Endothelial cell of umbilical vein (primary cell): ENCODE results near the gene DCHS2. TPM values are rescaled to one million over a fixed set of nuclear protein-coding genes. Genes with fewer than 3 reads are reported as not detected.

Source experiments
- BruUV-seq: library from RNA; stranded (reverse); fragments of 400-500 nt; replicated peaks from 2 replicates; lab custom pipeline; 2021; lab: Mats Ljungman, UMichigan
- CTCF ChIA-PET: fragments of 300-600, 350-600 bp; sonication (Branson Sonifier 250); formaldehyde crosslinking; loops from one replicate; lab custom pipeline; 2021; ENCODE audit warnings: antibody characterized with exemption, inconsistent platforms; lab: Charles Lee
- POLR2A ChIA-PET: fragments of 300-600, 350-600 bp; sonication (Branson Sonifier 250); formaldehyde crosslinking; loops from one replicate; lab custom pipeline; 2021; ENCODE audit warnings: antibody characterized with exemption, inconsistent platforms; lab: Charles Lee
- DNase-seq: peaks from one replicate; pipeline ENCODE4 v3.0.0-alpha.2; 2011; ENCODE audit warnings: low read depth, low spot score
- FAIRE-seq: peaks from 2 replicates; lab custom pipeline; 2011; peaks lifted over from hg19 to GRCh38; lab: Jason Lieb, UNC
- H2AFZ ChIP-seq: 2 replicates; pipeline ENCODE4 v1.6.0; 2012; ENCODE audit warnings: low read depth, low read length, control low read depth, inconsistent platforms
- H3K27ac ChIP-seq: 2 replicates; pipeline ENCODE4 v1.5.1; 2011; ENCODE audit warnings: low read depth, mild to moderate bottlenecking, control low read depth, low read length, moderate library complexity; ENCODE audit not compliant: insufficient read depth
- H3K27me3 ChIP-seq, 2 experiments: 2 replicates each; pipeline versions ENCODE4 v1.6.0 to v1.6.1; 2011; ENCODE audit warnings: low read length in 2 of 2, mixed read lengths in 1 of 2; ENCODE audit not compliant: control insufficient read depth in 2 of 2, insufficient read depth in 2 of 2
- H3K36me3 ChIP-seq, 2 experiments: 2 replicates in 1 of 2; 3 replicates in 1 of 2; pipeline ENCODE4 v1.5.1; 2011; ENCODE audit warnings: low read length in 2 of 2, mild to moderate bottlenecking in 1 of 2, moderate library complexity in 1 of 2; ENCODE audit not compliant: control insufficient read depth in 2 of 2, insufficient read depth in 2 of 2; ENCODE audit errors: extremely low read depth in 1 of 2
- H3K4me1 ChIP-seq: 3 replicates; pipeline ENCODE4 v1.5.1; 2011; ENCODE audit warnings: mild to moderate bottlenecking, low read length; ENCODE audit not compliant: control insufficient read depth, insufficient read depth; ENCODE audit errors: extremely low read depth
- H3K4me2 ChIP-seq: 2 replicates; pipeline ENCODE4 v1.6.1; 2011; ENCODE audit warnings: low read length, control low read depth, mixed read lengths; ENCODE audit not compliant: insufficient read depth
- H3K4me3 ChIP-seq, 3 experiments: fragments of 200-600 bp in 1 of 3; sonication (generic), shearing (Covaris generic) in 1 of 3; replicated peaks in 1 of 3; 2 replicates each; pipeline ENCODE4 v1.5.1; 2011 to 2016; ENCODE audit warnings: control low read depth in 3 of 3, low read length in 3 of 3, mild to moderate bottlenecking in 2 of 3, inconsistent platforms in 1 of 3, low read depth in 1 of 3, moderate library complexity in 1 of 3; ENCODE audit not compliant: insufficient read depth in 1 of 3
- H3K79me2 ChIP-seq: 2 replicates; pipeline ENCODE4 v1.6.0; 2012; ENCODE audit warnings: low read length, inconsistent platforms; ENCODE audit not compliant: control insufficient read depth, insufficient read depth
- H3K9ac ChIP-seq: replicated peaks from 2 replicates; pipeline ENCODE3; 2011; ENCODE audit warnings: low read length, control low read depth; ENCODE audit not compliant: insufficient read depth; ENCODE audit errors: extremely low read depth
- H3K9me1 ChIP-seq: replicated peaks from 3 replicates; pipeline ENCODE4 v1.6.0; 2011; ENCODE audit warnings: mild to moderate bottlenecking, low read length; ENCODE audit not compliant: control insufficient read depth, insufficient read depth; ENCODE audit errors: extremely low read depth
- H3K9me3 ChIP-seq: replicated peaks from 2 replicates; pipeline ENCODE4 v1.5.1; 2012; ENCODE audit warnings: low read length, inconsistent platforms; ENCODE audit not compliant: control insufficient read depth, insufficient read depth
- H4K20me1 ChIP-seq: replicated peaks from 2 replicates; pipeline ENCODE3; 2011; ENCODE audit warnings: mild to moderate bottlenecking, low read length; ENCODE audit not compliant: control insufficient read depth, insufficient read depth; ENCODE audit errors: extremely low read depth
- EZH2 ChIP-seq: IDR thresholded peaks from 2 replicates; pipeline ENCODE4 v1.6.1; 2012; ENCODE audit warnings: borderline replicate concordance, low read depth, mild to moderate bottlenecking, moderate library complexity, low read length, inconsistent platforms; ENCODE audit not compliant: severe bottlenecking
- FOS ChIP-seq: IDR thresholded peaks from 2 replicates; pipeline ENCODE4 v1.6.1; 2011; ENCODE audit warnings: mild to moderate bottlenecking, low read length, moderate library complexity, borderline replicate concordance; ENCODE audit not compliant: insufficient read depth
- GATA2 ChIP-seq: IDR thresholded peaks from 2 replicates; pipeline ENCODE4 v1.7.0; 2011; ENCODE audit warnings: low read depth, mild to moderate bottlenecking, moderate library complexity, mixed read lengths, low read length; ENCODE audit not compliant: insufficient read length, insufficient read depth
- JUN ChIP-seq: IDR thresholded peaks from 2 replicates; pipeline ENCODE4 v1.6.1; 2011; ENCODE audit warnings: borderline replicate concordance, low read depth; ENCODE audit not compliant: insufficient read length, insufficient read depth
- MAX ChIP-seq: IDR thresholded peaks from 2 replicates; pipeline ENCODE4 v1.6.1; 2011; ENCODE audit not compliant: insufficient read depth, insufficient read length
- MYC ChIP-seq: IDR thresholded peaks from one replicate; pipeline ENCODE4 v1.6.1; 2011; ENCODE audit warnings: mild to moderate bottlenecking, low read depth, low read length
- POLR2A ChIP-seq: IDR thresholded peaks from 2 replicates; pipeline ENCODE4 v1.6.1; 2012; ENCODE audit warnings: low read depth, mild to moderate bottlenecking, control low read depth, low read length
- POLR2AphosphoS5 ChIP-seq: IDR thresholded peaks from 2 replicates; pipeline ENCODE4 v1.6.1; 2012; ENCODE audit warnings: low read depth, mild to moderate bottlenecking, control low read depth, low read length, moderate library complexity; ENCODE audit not compliant: insufficient read depth
- dilution Hi-C: fragments of 300-500 bp; cut with MboI; formaldehyde crosslinking; loops from one replicate; pipeline ENCODE4 v1.15.0; 2019; ENCODE audit warnings: low sequenced_read_pairs; ENCODE audit not compliant: extremely low pct_ligation_motif_present
- intact Hi-C: fragments of 100-400 bp; cut with micrococcal nuclease; formaldehyde crosslinking; loops from one replicate; pipeline ENCODE4 v1.10.0; 2022
- polyA plus RNA-seq, 4 experiments: library from polyadenylated mRNA; depleted of rRNA in 3 of 4; stranded (reverse) in 3 of 4; unstranded in 1 of 4; fragments of >200 nt; gene quantifications; 2 replicates each; pipeline versions ENCODE4 v1.2.1 to v1.2.3, GENCODE V29; 2011 to 2012; ENCODE audit warnings: missing spikeins in 1 of 4
- total RNA-seq: library from RNA; stranded (reverse); gene quantifications from 2 replicates; pipeline ENCODE4 v1.2.3, GENCODE V29; 2021
- TF ChIP-seq, protein P1 (sequence below), 2 donors: IDR thresholded peaks; 1 replicate in 1 of 2; 2 replicates in 1 of 2; pipeline ENCODE4 v1.5.1; 2011; ENCODE audit warnings: low read length in 2 of 2, mild to moderate bottlenecking in 2 of 2, moderate library complexity in 2 of 2, control low read depth in 1 of 2, inconsistent platforms in 1 of 2, low read depth in 1 of 2; ENCODE audit not compliant: insufficient read depth in 1 of 2; ENCODE audit errors: extremely low read depth in 1 of 2

The DCHS2 gene
- total and polyA plus RNA-seq, 2 donors (not counting 3 experiments of a cell fraction or from before 2014, with no cell fraction given): not detected

GRCh38 chr4:154310578-154310977 lies 181.0 kb downstream of the DCHS2 start:
- no peak overlapping the region for H2AFZ ChIP-seq
- H3K36me3 ChIP-seq: no peaks in the 10 kb centered on the region
- no peak overlapping the region for H3K4me2 ChIP-seq
- no peak overlapping the region for H3K9ac ChIP-seq
- H3K27ac ChIP-seq: no peak overlapping the region
- POLR2A ChIA-PET: no interaction called here
- BruUV-seq: no TSS peak
- no peak overlapping the region for H3K4me3 ChIP-seq
- FAIRE-seq (no peak), DNase-seq (no peak)
- dilution Hi-C loops: no loop called here
- no peaks in the 10 kb centered on the region for H3K9me1 ChIP-seq
- H3K79me2 ChIP-seq: no peaks in the 10 kb centered on the region
- intact Hi-C loops: no loop called here
- no peaks in the 10 kb centered on the region for H3K4me1 ChIP-seq
- CTCF ChIA-PET: no interaction called here
- H3K27me3 ChIP-seq: no peaks in the 10 kb centered on the region
- TF ChIP-seq MYC: no peak
- TF ChIP-seq MAX: no peak
- TF ChIP-seq POLR2AphosphoS5: no peak
- TF ChIP-seq EZH2: no peak
- TF ChIP-seq GATA2: no peak
- TF ChIP-seq, protein P1, sequence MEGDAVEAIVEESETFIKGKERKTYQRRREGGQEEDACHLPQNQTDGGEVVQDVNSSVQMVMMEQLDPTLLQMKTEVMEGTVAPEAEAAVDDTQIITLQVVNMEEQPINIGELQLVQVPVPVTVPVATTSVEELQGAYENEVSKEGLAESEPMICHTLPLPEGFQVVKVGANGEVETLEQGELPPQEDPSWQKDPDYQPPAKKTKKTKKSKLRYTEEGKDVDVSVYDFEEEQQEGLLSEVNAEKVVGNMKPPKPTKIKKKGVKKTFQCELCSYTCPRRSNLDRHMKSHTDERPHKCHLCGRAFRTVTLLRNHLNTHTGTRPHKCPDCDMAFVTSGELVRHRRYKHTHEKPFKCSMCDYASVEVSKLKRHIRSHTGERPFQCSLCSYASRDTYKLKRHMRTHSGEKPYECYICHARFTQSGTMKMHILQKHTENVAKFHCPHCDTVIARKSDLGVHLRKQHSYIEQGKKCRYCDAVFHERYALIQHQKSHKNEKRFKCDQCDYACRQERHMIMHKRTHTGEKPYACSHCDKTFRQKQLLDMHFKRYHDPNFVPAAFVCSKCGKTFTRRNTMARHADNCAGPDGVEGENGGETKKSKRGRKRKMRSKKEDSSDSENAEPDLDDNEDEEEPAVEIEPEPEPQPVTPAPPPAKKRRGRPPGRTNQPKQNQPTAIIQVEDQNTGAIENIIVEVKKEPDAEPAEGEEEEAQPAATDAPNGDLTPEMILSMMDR (IDR thresholded peaks at IDR 0.05; ENCODE audit: extremely low read depth in 1 of 2, insufficient read depth in 1 of 2, low read depth in 1 of 2, low read length in 2 of 2): no peak
- TF ChIP-seq POLR2A: no peak
- no peak for TF ChIP-seq JUN
- no peak for TF ChIP-seq FOS
- peaks cover 3% of the 10 kb centered on the region for H3K9me3 ChIP-seq
- no peaks in the 10 kb centered on the region for H4K20me1 ChIP-seq
